BJ (cell line): Measurements from ENCODE around the gene C1orf226. TPM values are rescaled to one million over a fixed set of nuclear protein-coding genes. Genes with fewer than 3 reads are reported as not detected.

Source experiments
- CTCF ChIA-PET: fragments of 350-600 bp; formaldehyde crosslinking; extraction: SDS; loops from one replicate; lab custom pipeline; 2021; ENCODE audit warnings: antibody characterized with exemption, inconsistent platforms; lab: Yijun Ruan, JAX
- POLR2A ChIA-PET: fragments of 300-600 bp; sonication (Branson Sonifier 250); formaldehyde crosslinking; extraction: SDS; loops from one replicate; lab custom pipeline; 2021; ENCODE audit warnings: antibody characterized with exemption; lab: Charles Lee
- DNase-seq: peaks from one replicate; pipeline ENCODE4 v3.0.0-alpha.2; 2011; ENCODE audit warnings: low read depth
- H3K27me3 ChIP-seq: 2 replicates; pipeline ENCODE4 v1.6.0; 2011; ENCODE audit warnings: low read length; ENCODE audit not compliant: control insufficient read depth, insufficient read depth
- H3K36me3 ChIP-seq: 2 replicates; pipeline ENCODE4 v1.5.1; 2011; ENCODE audit warnings: low read length; ENCODE audit not compliant: control insufficient read depth, insufficient read depth
- H3K4me3 ChIP-seq: 2 replicates; pipeline ENCODE4 v1.5.1; 2011; ENCODE audit warnings: low read depth, mild to moderate bottlenecking, control low read depth, low read length
- CTCF ChIP-seq: IDR thresholded peaks from 2 replicates; pipeline ENCODE4 v1.5.1; 2011; ENCODE audit warnings: low read depth, mild to moderate bottlenecking, control low read depth, inconsistent platforms, low read length, moderate library complexity; ENCODE audit not compliant: insufficient read depth
- polyA plus RNA-seq: library from polyadenylated mRNA; depleted of rRNA; stranded (reverse); fragments of >200 nt; gene quantifications from 2 replicates; pipeline ENCODE4 v1.2.3, GENCODE V29; 2011

Gene C1orf226
- polyA plus RNA-seq, 1 experiment = 1.3 TPM

DNA sequence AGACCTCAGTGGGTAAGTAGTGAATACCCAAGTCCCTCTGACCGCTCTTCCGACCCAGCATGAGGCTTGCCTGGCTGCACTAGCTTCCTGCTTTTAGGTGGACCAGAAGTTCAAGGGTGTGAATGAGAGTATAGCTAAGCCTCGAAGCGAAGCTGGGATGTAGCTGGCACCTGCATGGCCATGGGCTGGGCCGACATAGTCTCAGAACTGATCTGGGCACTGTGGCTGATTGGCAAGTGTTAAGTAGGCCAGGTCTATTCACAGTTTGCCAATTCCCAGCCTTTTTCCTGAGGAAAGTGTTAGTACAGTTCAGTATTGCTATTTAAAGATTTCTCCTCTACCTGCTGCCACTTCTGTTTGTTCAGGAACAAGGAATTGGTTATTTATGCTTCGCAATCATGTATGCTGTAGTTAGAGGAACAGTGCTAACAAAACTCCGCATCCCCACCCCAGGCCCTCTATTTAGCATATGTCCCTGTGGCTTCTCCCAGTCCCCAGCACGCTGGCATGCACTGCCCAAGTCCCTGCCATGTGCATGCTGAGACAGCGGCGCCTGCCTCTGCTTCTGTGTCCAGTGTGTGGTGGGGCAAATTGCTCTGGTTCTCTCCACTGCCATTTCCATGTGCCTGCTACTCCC is 21.2 kb upstream of the C1orf226 start:
- POLR2A ChIA-PET = no interaction called here
- no peak for DNase-seq
- no peak for TF ChIP-seq CTCF
- Histone ChIP-seq H3K36me3 (no peaks in the 10 kb centered on the region), H3K4me3 (no peak overlapping the region), H3K27me3 (no peaks in the 10 kb centered on the region; the same call in 1 of the 2 replicates)
- CTCF ChIA-PET = interaction anchor here (0.6 to 0.7 kb wide), 2 partner anchors 44 to 290 kb away, joined by 4 read pairs; no protein-coding TSS in a partner anchor

GRCh38 chr1:162360874-162361260 is 20.7 kb upstream of the C1orf226 start:
- H3K4me3 ChIP-seq = no peak overlapping the region
- no peak for TF ChIP-seq CTCF
- H3K27me3 ChIP-seq = no peaks in the 10 kb centered on the region; the same call in 1 of the 2 replicates
- no peaks in the 10 kb centered on the region for H3K36me3 ChIP-seq
- ChIA-PET POLR2A (no interaction called here), CTCF (no interaction called here)
- no peak for DNase-seq

GRCh38 chr1:162361349-162361748 is 20.2 kb upstream of the C1orf226 start:
- peaks cover 1% of the 10 kb centered on the region; the same call in 1 of the 2 replicates for H3K27me3 ChIP-seq
- POLR2A ChIA-PET = no interaction called here
- DNase-seq = no peak
- H3K4me3 ChIP-seq = no peak overlapping the region
- no peak for TF ChIP-seq CTCF
- CTCF ChIA-PET = no interaction called here
- no peaks in the 10 kb centered on the region for H3K36me3 ChIP-seq

- CTCF ChIA-PET = no interaction called here
- TF ChIP-seq CTCF = no peak
- no peak for DNase-seq
- Histone ChIP-seq H3K4me3 (no peak overlapping the region), H3K27me3 (peaks cover 1% of the 10 kb centered on the region; the same call in 1 of the 2 replicates), H3K36me3 (no peaks in the 10 kb centered on the region)
- POLR2A ChIA-PET = no interaction called here
Observed at GRCh38 chr1:162363823-162364222, 17.7 kb upstream of the C1orf226 start.

DNA sequence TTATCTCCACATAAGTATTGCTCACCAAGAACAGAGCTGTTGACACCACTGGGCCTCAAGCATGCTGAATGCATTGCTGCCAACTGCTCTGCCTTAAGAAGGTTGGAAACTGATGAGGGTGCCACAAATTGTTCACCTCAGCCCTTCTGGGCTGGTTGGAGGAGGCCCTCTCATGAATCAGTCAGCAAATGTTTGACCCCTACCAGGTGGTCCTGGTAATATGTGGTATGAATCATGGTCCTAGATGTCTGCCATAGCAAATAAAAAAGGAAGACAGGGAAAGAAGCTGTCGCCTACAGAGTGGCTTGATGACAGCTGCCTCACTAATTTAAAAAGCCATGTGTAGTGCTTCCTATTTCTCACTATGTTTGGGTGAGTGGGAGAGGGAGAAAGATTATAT is 17.0 kb upstream of the C1orf226 start:
- POLR2A ChIA-PET = no interaction called here
- DNase-seq = no peak

More for the DNA sequence above, 17.0 kb upstream of the C1orf226 start:
- Histone ChIP-seq H3K36me3 (no peaks in the 10 kb centered on the region), H3K4me3 (no peak overlapping the region), H3K27me3 (peaks cover 1% of the 10 kb centered on the region; the same call in 1 of the 2 replicates)
- TF ChIP-seq CTCF = no peak
- CTCF ChIA-PET = interaction anchor here (1.1 kb wide), 1 partner anchor 308 kb away, joined by 3 read pairs; no protein-coding TSS in a partner anchor
